Measurements from ENCODE around the gene BANK1.

- TF ChIP-seq POLR2AphosphoS5 (IDR thresholded peaks at IDR 0.05) (no peak), CTCF (IDR thresholded peaks at IDR 0.05; ENCODE audit: poor library complexity, severe bottlenecking) (no peak), EZH2 (IDR thresholded peaks at IDR 0.05; ENCODE audit: borderline replicate concordance, insufficient read depth, low read length, poor library complexity, severe bottlenecking) (no peak), REST (IDR thresholded peaks at IDR 0.05; ENCODE audit: borderline replicate concordance) (no peak), MXI1 (conservative IDR thresholded peaks at IDR 0.05; ENCODE audit: poor library complexity, severe bottlenecking) (no peak), RAD21 (conservative IDR thresholded peaks at IDR 0.05) (no peak), TAF1 (IDR thresholded peaks at IDR 0.05; ENCODE audit: low read depth) (no peak), SMC3 (conservative IDR thresholded peaks at IDR 0.05; ENCODE audit: poor library complexity) (no peak), EP300 (conservative IDR thresholded peaks at IDR 0.05; ENCODE audit: poor library complexity, severe bottlenecking) (no peak)
These were observed 4.3 kb downstream of the BANK1 start for GRCh38 chr4:101794806-101795205.
